TTC549 (cell line): Measurements from ENCODE around the gene CHMP6.

ENCODE experiments used
- FAIRE-seq: peaks from 2 replicates; lab custom pipeline; 2012; peaks lifted over from hg19 to GRCh38; lab: Jason Lieb, UNC

Gene CHMP6

DNA sequence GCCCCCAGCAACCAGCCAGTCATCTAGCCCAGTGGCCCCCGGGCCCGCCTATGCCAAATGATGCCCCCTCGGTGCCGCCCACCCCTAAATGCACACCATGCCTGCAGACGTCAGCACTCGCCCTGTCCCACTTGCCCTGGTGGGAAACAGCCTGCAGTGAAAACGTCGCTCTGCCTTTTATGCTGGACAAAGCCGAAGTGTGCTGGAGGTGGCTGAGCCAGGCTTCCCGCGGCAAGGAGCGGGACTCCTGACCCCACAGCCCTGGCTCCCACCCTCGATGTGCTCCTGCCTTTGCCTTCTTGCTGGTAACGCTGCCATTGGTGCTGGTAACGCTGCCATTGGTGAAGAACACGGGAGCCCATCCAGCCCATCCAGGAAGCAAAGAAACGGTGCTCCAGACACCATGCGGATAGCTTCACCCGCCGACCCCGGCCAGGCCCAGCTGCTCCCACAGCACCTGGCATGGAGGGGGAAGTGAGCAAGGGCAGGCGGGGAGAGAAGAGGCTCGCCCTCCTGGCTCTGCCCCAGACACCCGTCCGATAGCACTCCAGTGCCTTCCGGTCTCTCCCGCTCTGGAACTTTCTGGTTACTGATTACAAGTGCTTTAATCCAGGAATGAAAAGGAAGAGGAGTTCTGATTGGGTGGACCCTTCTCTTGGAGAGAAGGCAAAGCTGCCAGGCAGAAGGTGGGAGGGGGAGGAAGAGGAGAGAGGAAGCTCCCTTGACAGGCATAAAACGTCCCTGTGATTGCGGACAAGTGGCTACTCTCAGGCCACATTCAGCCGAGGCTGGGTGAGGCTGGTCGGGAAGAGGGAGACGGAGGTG lies 39.3 kb downstream of the CHMP6 start:
- no peak for FAIRE-seq

DNA sequence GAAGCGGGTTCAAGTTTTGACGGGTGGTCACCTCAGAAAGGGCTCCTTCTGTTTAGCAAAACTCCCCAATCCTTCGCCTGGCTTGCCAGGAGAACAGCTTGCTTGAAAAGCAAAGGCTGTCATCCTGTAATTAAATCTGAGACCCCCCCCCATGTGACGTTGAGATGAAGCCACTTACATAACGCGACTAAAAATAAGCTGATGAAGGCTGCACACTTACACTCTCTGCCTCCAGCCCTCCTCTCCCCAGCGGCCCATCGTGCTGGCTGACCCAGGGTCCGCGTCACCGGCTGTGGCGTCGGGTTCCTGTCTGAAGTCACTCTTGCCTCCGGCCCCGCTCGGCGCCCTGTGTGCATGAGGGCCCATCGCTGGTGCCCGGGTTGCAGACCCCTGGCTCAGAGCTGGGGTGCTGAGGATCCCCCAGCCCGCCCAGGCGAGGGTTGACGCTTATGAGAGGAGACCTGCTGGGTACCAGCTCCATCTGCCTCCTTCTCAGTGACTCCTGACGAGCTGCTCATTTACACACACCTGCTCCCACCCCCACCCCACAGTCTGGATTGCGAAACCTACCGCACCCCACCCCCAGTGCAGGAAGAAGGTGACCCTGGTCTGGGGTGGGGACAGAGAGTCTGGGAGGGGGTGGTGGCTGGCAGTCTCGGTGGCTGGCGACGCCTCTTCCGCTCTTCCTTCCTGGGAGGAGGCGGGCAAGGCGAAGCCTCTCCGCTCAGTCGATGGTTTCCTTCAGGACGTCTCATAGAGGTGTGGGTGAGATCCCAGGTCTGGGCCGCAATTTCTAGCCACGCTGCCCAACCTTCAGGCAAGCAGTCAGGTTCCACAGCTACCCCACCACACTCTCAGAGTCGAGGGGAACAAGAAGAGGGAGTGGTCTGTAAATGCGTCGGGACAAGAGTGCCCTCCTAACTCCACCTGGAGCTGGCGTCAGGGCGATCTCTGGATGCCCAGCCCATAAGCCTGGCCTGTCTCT lies 40.2 kb downstream of the CHMP6 start:
- FAIRE-seq = no peak

DNA sequence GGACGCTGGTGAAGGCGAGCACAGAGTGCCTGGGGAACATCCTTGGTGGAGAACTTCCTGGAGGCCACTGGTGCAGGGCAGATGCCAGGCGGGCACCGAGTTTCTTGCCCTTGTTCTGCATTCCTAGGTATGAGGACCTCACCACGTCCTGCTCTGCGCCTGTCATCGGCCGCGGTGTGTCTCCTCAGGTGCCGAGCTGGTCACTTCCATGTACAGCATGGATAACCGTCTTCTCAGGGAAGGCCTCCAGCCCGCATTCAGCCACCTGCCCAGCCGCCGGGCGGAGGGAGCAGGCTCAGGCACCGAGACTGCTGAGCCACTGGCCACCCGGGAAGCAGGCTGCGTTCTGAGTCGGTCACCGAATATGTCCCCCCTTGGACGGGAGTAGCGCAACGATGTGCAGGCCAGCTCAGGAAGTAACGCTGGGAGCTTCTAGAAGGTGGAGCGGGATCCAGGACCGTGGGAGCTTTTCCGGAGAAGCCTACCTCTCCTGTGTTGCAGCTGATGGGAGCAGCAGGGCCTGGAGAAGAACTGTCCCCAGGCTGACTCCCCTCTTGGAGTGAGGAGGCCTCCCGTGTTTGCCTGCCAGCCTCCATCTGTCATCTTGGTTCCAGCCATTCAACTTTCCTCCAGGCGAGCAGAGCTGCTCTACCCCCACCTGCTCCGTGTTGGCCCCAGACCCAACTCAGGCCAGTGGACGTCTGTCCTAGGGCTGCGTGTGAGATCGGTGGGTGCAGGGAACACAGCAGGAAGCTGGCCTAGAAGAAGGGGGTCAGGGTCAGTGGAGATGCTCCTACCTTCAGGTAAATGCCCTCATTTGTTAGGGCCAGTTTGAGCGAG lies 41.2 kb downstream of the CHMP6 start:
- FAIRE-seq = no peak

DNA sequence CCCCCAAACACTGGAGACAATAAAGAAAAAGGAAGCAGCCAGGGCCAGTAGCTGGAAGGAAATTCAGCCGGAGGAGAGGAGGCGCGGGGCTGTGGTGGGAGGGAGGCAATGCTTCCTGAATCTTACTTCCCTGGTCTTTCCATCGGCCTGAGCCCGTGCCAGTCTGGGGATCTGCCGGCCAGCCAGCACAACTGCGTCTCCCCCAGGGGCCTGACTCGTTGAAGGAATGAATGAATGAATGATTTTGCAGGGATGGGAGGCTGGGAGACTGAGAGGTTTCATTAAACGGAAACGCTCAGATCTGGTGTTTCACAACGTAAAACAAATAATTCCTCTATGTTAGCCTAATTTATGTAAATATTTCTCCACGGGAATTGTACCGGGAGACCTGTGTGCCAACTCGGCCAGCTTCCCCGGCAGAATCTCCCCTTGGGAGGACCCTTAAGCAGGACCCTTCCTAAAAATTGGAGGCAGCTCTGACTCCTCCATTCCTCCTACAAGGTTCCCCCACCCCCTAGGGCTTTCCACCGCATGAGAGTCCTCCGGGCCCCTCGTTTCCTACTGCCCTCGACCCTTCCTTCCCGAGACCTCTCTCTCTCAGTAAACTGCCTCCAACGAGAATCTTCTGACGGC lies 42.0 kb downstream of the CHMP6 start:
- FAIRE-seq = no peak

DNA sequence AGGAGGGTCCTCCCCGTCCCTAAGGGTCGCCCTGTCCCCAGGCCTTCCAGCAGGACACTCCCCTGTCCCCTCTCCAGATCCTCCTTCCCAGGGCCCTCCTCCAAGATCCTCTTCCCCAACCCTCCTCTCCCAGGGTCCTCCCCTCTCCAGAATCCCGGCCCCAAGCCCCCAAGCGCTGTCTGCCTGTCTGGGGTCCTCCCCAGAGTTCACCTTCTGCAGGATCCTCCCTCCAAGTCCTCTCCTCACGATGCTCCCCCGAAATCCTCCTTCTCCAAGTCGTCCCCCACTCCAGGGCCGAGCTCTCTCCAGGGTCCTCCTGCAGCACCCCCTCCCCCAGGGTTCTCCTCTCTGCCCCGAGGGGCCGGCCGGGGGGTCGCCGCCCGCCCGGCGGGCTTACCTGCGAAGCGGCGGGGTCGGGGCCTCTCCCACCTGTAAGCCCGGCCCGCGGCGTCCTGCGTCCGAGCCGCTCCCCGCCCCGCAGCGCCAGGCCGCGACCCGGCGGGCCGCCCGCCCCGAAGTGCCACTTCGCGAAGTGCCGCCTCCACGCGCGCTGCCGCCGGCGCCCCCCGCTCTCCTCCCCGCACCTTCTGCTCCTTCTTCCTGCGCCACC lies 42.6 kb downstream of the CHMP6 start:
- no peak for FAIRE-seq

DNA sequence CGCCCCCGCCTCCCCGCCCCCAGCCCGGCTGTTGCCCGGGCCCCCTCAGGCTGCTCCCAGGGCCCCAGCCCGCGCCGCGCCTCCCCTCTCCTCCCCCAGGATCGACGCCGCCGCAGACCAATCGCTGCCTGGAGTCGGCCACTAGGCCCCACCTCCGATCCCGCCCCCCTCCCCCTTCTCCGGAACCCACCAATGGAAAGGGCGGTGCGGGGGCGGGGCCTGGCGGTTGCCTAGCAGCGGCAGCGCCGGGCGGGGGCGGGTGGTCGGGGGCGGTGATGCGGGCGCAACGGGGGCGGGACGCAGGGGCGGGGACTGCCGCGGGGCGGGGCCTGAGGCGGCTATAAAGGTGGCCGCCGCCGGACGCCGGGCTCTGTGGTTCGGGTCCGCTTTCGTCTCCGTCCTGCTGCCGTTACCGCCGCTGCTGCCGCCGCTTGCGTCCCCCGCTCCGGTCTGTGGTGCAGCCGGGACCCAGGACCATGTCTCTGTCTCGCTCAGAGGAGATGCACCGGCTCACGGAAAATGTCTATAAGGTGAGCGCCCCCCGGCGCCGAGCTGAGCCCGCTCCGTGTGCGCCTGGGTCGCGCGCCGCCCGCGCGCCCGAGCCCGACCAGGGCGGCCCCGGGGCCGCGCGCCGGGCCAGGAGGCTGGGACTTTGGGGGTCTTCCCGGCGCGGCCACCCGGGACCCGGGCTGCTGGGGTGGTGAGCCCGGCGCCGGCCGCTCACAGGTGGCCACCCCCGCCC lies 43.3 kb downstream of the CHMP6 start, which contains the start of gene BAIAP2:
BAIAP2 (plus strand) TSS at position 373 of the 742 bp plus-strand sequence; CDS start at position 477, 104 bp downstream.
- FAIRE-seq = no peak

DNA sequence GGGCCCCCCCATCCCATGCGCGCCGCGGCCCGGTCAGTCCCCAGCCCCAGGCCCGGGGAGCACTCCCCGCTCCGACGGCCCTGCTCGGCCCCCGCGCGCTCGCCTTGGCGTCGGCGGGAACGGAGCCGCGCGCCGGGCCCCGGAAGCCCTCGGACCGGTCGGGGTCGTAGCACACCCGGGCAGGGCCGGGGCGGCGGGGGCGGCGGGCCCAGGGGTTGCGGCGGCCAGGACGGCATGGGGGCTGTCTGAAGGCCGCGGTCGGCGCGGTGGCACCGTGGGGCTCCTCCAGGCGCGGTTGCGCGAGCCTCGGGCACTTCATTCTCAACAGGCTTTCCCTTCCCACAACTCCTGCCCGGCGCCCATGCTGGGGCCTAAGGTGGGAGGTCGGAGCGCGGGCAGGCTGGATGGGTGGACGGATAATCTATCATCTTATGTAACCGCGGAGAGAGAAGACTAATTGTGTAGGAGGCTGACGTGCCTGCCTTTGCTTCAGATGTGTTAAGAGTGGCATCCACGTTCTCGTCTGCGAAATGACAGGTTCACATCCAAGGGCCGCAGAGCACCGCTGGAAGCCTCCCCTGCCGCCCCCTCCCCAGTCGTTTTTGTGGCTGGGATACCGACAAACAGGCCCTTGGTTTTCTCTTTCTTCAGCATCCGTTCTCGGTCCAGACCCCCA lies 44.0 kb downstream of the CHMP6 start:
- no peak for FAIRE-seq

DNA sequence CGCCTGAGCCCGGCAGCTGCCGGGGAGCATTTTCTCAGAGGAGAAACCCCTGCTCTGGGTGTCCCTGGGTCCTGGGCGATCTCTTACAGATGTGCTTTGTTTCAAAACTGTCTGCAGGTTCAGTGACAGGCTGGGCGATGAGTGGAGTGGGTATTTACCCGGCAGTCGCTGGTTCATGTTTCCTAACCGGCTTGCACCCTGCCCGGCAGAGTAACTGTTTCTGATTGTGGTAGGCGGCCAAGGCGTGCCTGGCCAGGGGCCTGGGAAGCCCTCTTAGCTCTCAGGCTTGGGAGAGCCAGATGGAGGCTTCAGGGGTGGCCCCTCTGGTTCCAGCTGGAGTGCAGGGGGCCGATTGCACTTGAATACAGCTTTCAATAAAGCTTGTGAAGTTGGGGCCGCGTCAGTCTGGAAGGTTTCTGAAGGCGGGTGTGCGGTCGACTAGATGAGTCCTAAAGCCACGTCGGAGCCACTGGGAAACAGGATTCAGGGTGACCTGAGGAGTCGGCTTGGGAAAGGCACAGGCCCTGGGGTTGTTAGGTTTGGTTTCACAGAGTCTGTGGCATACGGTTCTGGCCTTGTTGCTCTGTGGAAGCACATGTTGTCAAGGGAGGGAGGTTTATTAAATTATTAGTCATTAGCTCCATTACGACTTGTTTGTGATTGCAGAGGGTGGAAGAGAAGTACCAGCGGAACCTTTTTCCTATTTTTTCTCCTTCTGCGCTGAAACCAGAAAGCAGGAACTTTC lies 44.7 kb downstream of the CHMP6 start:
- no peak for FAIRE-seq

DNA sequence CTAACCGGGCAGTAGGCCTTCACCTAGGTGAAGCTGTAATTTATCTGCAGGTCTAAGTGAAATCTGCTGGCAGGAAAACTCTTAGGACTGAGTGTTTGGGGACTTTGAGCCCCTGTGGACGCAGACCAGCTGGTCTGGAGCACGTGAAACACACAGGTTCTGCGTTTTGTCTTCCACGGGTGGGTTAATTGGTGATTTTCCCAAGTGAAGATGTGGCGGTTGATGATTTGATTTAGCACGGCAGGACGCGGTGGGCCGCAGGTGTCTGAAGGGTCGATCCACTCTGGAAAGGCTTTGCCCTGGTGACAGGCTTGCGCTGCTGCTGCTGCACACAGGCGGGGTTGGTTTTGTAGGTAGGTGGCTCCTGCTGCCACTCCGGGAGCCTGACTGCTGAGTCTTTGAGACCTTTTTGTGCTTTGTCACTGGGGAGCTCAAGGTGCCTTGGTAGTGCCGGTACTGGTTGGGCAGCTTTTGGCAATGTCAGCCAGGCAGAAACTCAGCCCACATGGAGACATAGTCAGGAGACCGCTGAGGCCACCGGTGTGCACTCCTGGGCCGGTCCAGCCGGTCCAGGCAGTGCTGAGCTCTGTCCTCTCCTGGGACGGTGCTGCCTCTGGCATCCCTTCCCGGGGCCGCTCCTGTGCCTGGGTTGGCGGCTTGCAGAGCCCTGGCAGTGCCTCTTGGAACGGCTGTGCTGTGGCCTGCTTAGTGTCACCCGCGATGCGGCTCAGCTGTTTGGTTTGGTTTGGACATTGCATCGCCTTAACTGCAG lies 45.6 kb downstream of the CHMP6 start:
- no peak for FAIRE-seq

DNA sequence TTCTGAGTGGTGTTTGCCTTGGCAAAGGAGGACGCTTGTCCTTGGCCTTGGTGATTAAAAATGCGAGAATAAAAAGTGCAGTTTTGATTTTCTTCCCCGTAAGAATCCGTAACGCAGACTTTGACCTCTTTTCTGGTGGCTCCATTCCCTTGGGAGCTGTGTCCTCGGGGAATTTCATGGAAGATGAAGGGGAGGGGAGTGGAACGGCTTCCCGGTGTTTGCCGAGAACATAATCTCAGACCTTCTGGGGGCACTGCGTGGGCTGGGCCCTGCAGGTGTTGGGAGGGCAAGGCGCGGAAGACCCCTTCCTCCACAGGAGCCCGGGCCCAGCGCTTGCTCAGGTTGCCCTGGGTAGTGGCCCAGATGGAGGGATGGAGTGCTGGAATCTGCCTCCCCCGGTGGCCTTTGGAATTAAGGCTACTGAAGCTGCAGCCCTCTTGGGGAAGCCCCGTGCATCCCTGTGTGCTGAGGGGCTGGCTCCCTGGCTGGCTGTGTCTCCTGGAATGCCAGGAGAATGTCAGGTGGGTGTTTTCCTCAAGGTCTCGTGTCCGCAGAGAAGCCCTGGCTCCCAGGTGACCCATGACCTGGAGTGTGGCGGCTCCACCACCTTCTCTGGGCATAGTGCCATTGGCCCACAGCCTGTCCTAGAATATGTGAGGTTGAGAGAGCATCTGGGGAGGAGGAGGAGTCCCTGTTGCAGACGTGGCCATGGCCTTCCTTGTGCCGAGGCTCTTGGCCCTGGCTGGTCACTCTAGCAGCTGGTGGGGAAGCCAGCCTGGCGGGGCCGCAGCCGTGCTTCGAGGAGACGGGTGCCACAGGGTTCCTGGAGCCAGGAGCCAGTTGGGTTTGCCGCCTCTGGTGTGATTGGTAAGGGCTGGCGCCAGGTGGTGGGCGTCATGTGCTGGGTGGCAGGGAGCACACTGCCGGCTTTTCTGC lies 46.4 kb downstream of the CHMP6 start:
- no peak for FAIRE-seq

DNA sequence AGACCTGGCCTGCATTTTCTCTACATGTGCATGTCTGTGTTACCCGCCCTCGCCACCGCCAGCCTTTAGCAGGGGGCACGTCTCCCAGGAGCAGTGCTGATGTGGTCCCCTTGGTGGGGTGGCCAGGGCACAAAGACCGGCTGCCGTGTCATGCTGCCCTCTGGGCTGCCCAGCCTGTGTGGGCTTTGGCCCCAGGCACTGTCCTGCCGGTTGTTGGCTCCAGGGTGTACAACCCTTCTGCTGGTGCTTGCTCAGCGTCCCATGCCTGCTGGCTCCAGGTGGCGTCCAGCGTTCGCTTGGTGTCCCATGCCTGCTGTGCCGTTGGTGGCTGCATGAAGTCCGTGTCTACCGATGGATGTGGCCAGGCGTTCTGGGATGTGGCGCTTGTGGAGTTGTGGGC lies 47.5 kb downstream of the CHMP6 start:
- no peak for FAIRE-seq

DNA sequence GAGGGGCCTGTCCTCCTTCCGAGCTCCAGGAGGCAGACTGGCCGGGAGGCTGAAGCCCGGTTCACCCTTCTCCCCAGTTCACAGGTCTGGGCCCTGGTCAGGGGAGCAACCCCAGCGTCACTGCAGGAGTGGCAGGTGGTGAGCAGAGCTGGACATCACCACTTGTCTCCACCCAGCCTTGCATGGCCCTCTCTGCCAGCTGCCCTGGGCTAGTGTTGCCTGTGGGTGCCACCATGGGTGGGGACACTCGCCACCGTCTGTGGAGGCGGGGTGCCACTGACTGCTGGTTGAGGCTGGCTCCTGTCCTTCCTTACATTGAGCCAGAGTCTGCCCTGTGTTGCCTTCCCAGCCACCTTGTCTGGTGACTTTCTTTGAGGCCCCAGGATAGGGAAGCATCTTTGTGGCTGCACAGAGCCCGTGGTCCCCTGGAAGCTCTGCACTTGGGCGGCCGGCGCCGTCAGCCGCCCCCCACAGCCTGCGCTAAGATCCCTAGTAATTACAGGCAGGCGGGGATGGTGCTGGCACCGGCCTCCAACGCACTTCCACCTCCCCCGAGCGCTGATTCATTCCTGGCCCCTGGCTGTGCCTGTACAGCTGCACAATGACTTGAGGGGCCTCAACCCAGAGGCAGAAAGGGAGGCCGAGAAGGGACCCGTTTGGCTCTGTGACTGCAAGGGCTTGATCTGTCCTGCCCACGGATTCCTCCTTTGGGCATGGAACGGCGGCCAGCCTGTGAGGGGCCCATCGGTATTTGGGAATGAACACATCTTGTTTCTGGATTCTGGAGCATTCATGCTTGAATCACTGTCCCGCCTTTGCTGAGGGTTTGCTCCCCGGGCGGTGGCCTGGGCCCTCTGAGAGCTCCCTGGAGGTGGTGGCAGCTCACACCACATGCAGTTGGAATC lies 48.5 kb downstream of the CHMP6 start:
- FAIRE-seq = no peak

DNA sequence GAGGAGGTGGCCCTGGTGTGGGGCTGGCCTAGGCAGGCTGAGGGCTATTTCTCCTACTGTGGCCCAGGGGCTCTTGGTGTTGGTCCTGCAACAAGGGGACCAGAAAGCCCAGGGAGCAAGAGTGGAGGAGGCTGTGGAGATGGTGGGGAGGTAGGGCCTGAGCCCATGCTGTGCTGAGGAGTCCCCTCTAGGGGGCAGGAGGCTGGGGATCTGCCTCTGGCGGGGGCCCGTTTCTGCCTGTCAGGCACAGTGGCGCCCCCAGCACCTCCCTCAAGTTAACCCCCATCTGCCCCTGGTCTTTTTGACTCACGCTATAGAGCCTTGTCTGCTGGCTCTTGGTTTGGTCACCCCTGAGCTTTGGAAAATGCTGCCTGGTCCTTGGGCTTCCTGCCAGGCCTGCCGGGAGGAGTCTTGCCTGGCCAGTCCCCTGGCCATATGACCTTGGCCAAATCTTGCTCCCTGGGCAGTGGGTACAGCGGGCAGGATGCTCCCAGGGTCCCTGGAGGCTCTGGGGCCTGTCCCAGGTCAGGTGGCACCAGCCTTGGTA lies 49.2 kb downstream of the CHMP6 start:
- FAIRE-seq = no peak

DNA sequence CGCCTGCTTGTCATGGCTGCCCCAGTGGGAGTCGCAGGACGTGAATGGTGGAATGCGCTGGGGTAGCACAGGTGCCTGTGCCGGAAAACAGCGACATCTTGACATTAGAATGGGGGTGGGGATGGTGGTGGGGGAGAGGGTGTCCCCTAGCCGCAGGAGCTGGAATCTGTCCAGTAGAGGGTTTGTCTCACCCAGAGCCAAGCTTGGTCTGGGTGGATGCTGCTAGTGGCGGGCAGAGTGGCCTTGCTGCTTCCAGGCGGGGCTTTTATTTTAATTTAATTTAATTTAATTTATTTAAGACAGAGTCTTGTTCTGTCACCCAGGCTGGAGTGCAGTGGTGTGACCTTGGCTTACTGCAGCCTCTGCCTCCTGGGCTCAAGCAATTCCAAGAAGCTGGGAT lies 51.0 kb downstream of the CHMP6 start:
- no peak for FAIRE-seq

DNA sequence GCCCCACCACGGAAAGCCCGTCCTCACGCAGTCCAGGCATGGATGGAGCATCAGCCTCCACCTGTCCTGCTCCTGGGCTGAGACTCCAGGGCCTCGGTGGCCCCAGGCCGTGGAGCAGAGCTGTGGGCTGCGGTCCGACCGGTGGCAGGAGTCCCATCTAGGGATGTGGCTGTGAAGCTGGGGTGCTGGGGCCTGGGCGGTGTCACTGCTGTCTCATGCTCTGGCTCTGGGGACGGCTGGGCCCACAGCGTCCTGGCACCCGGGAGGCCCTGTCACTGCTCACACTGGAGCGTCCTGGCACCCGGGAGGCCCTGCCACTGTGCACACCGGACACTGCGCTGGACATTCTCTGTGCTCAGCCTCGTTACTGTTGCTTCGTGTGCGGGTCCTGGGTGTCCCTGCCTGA lies 51.7 kb downstream of the CHMP6 start:
- no peak for FAIRE-seq
